ENCODE measurements around the gene CHCHD3.
A peak's percentile ranks its signal among the peaks of the same experiment; 100 is the strongest.

Gene CHCHD3

DNA sequence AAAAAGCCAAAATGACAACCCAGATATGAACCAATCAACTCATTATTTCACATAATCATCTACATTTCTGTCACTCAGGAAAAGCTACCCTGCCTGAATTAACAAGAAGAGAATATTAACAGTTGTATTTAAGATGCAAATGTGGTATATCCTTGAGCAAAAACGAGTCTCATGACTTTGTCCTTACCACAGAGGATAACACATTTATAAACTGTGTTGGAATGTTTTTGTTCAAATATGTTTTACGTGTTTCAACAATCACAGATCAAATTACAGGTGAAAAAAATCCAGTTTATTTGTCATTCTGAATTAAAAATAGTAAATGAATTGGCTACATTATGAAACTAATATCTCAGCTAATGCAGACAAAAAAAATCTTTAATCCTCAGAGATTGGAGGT is 34.6 kb downstream of the CHCHD3 start (continued):
- TF ChIP-seq ZNF2 (tag by site-specific recombination; IDR thresholded peaks at IDR 0.05) (no peak), ZNF292 (tag by site-specific recombination; IDR thresholded peaks at IDR 0.05; ENCODE audit: borderline replicate concordance, low read depth) (no peak)

DNA sequence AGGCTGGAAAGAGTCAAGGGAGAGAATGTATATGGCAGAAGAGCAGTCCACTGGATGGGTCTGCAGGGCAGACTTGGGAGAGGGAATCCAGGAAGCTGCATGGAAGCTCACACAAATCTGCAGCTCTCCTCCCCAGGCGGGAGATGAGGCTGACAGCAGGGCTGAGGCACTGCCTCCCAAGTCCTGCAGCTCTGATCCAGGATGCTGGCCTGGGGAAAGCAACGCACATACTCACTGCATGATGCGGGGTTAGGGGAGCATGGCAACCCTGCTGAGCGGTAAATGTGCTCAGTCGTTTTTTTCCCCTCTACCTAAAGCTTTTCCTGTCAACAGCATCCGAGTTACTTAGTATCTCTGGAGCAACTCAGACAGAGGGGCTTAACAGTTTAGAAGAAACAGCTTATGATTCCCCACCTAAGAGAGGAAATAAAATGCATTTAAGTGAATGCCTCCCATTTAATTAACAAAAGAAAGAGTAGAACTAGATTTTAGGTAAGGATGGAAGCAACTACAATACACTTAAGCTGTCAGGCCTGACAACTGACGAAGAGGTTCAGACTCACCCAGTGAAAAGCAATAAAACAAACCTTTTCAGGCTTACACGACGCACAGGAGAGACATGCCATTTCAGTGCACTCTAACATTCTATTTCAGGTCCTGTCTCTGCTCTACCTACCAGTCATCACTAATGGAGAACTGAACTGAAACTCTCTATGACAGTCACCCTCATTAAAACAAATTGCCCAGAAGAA is 37.0 kb downstream of the CHCHD3 start:
- Histone ChIP-seq H3K4me1 (ENCODE audit: control insufficient read depth, insufficient read depth, low read length) (0 out of 2 replicates have a peak, but pooled peaks cover 4% of the 10 kb centered on the region), H3K27ac (ENCODE audit: extremely low read depth, low read depth, low read length) (no peak overlapping the region), H3K9me3 (ENCODE audit: control insufficient read depth, insufficient read depth, low read depth, low read length) (no peaks in the 10 kb centered on the region), H3K4me3 (ENCODE audit: low read depth, low read length) (no peak overlapping the region), H3K36me3 (ENCODE audit: control insufficient read depth in 2 of 2, insufficient read depth in 1 of 2, low read length in 2 of 2) (peaks cover 0 to 3% of the 10 kb centered on the region in 2 experiments; a peak in 1 of 3 replicates)
- ChIA-PET CTCF (interaction anchor here (0.6 kb wide), 1 partner anchor 49 kb away, joined by 3 read pairs; no protein-coding TSS in a partner anchor), POLR2A (interaction anchor here (0.5 kb wide), 1 partner anchor 773 kb away, joined by 4 read pairs; no protein-coding TSS in a partner anchor)
- TF ChIP-seq ZNF660 (tag by site-specific recombination; IDR thresholded peaks at IDR 0.05), result no peak
- 0 out of 2 replicates have a peak, but pooled peaks have one; percentile 42 for TF ChIP-seq ZBTB17 (tag by site-specific recombination; IDR thresholded peaks at IDR 0.05)
- no peak for TF ChIP-seq ZEB2 (tag by site-specific recombination; IDR thresholded peaks at IDR 0.05)
- TF ChIP-seq, protein P1, sequence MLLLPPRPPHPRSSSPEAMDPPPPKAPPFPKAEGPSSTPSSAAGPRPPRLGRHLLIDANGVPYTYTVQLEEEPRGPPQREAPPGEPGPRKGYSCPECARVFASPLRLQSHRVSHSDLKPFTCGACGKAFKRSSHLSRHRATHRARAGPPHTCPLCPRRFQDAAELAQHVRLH (tag by site-specific recombination; IDR thresholded peaks at IDR 0.05), result no peak
- peak; percentile 59 for TF ChIP-seq ZIC2 (tag by site-specific recombination; IDR thresholded peaks at IDR 0.05)
- TF ChIP-seq ZNF23 (tag by site-specific recombination; IDR thresholded peaks at IDR 0.05; ENCODE audit: borderline replicate concordance), result no peak

DNA sequence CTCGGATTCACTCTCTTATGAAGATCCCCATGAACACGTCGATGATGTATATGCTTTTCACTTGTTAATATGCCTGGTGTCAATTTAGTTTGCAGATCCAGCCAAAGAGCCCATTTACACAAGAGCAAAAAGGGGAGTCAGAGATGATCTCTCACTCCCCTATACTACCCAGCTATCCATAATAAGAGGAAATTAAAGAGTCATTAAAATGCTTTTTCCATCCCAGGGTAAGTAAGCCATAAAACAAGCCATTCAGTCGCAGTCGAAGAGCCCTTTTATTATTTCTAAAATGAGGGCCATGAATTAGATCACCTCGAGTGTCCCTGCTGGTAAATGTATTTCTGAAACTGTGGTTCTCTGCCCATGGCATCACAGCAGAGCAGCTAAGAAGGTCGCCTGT is 41.2 kb downstream of the CHCHD3 start:
- POLR2A ChIA-PET, result no interaction called here
- CTCF ChIA-PET, result no interaction called here
- Histone ChIP-seq H3K4me1 (ENCODE audit: control insufficient read depth, insufficient read depth, low read length) (0 out of 2 replicates have a peak, but pooled peaks cover 4% of the 10 kb centered on the region), H3K9me3 (ENCODE audit: control insufficient read depth, insufficient read depth, low read depth, low read length) (no peaks in the 10 kb centered on the region), H3K4me3 (ENCODE audit: low read depth, low read length) (no peak overlapping the region), H3K27ac (ENCODE audit: extremely low read depth, low read depth, low read length) (no peak overlapping the region), H3K36me3 (ENCODE audit: control insufficient read depth in 2 of 2, insufficient read depth in 1 of 2, low read length in 2 of 2) (no peaks in the 10 kb centered on the region)
- TF ChIP-seq ZNF558 (tag by site-specific recombination; IDR thresholded peaks at IDR 0.05) (no peak), ZFP69B (tag by site-specific recombination; IDR thresholded peaks at IDR 0.05) (no peak), ZNF112 (tag by site-specific recombination; IDR thresholded peaks at IDR 0.05) (no peak), SCRT2 (tag by site-specific recombination; IDR thresholded peaks at IDR 0.05) (no peak), ZNF596 (tag by site-specific recombination; IDR thresholded peaks at IDR 0.05) (no peak), ZNF623 (tag by site-specific recombination; IDR thresholded peaks at IDR 0.05) (no peak), ZNF394 (tag by site-specific recombination; IDR thresholded peaks at IDR 0.05; ENCODE audit: borderline replicate concordance) (no peak), MYNN (tag by site-specific recombination; IDR thresholded peaks at IDR 0.05; ENCODE audit: borderline replicate concordance) (no peak), MZF1 (tag by site-specific recombination; IDR thresholded peaks at IDR 0.05; ENCODE audit: borderline replicate concordance) (peak; percentile 74; the same call in 1 of the 2 replicates), ZNF510 (tag by site-specific recombination; IDR thresholded peaks at IDR 0.05; ENCODE audit: insufficient replicate concordance) (no peak), ZFP3 (tag by site-specific recombination; IDR thresholded peaks at IDR 0.05; ENCODE audit: low read depth) (no peak), YY2 (tag by site-specific recombination; IDR thresholded peaks at IDR 0.05) (no peak), HOXA7 (CRISPR knock-in tag; IDR thresholded peaks at IDR 0.05; ENCODE audit: borderline replicate concordance) (no peak), ZNF174 (tag by site-specific recombination; IDR thresholded peaks at IDR 0.05) (no peak)
- TF ChIP-seq, protein P2, sequence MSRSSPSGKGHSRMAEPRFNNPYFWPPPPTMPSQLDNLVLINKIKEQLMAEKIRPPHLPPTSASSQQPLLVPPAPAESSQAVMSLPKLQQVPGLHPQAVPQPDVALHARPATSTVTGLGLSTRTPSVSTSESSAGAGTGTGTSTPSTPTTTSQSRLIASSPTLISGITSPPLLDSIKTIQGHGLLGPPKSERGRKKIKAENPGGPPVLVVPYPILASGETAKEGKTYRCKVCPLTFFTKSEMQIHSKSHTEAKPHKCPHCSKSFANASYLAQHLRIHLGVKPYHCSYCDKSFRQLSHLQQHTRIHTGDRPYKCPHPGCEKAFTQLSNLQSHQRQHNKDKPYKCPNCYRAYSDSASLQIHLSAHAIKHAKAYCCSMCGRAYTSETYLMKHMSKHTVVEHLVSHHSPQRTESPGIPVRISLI (tag by site-specific recombination; IDR thresholded peaks at IDR 0.05), result no peak
- TF ChIP-seq, protein P3, sequence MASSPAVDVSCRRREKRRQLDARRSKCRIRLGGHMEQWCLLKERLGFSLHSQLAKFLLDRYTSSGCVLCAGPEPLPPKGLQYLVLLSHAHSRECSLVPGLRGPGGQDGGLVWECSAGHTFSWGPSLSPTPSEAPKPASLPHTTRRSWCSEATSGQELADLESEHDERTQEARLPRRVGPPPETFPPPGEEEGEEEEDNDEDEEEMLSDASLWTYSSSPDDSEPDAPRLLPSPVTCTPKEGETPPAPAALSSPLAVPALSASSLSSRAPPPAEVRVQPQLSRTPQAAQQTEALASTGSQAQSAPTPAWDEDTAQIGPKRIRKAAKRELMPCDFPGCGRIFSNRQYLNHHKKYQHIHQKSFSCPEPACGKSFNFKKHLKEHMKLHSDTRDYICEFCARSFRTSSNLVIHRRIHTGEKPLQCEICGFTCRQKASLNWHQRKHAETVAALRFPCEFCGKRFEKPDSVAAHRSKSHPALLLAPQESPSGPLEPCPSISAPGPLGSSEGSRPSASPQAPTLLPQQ (tag by site-specific recombination; IDR thresholded peaks at IDR 0.05), result 0 out of 2 replicates have a peak, but pooled peaks have one; percentile 11
- TF ChIP-seq, protein P4, sequence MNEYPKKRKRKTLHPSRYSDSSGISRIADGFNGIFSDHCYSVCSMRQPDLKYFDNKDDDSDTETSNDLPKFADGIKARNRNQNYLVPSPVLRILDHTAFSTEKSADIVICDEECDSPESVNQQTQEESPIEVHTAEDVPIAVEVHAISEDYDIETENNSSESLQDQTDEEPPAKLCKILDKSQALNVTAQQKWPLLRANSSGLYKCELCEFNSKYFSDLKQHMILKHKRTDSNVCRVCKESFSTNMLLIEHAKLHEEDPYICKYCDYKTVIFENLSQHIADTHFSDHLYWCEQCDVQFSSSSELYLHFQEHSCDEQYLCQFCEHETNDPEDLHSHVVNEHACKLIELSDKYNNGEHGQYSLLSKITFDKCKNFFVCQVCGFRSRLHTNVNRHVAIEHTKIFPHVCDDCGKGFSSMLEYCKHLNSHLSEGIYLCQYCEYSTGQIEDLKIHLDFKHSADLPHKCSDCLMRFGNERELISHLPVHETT (tag by site-specific recombination; IDR thresholded peaks at IDR 0.05), result no peak
- TF ChIP-seq, protein P5, sequence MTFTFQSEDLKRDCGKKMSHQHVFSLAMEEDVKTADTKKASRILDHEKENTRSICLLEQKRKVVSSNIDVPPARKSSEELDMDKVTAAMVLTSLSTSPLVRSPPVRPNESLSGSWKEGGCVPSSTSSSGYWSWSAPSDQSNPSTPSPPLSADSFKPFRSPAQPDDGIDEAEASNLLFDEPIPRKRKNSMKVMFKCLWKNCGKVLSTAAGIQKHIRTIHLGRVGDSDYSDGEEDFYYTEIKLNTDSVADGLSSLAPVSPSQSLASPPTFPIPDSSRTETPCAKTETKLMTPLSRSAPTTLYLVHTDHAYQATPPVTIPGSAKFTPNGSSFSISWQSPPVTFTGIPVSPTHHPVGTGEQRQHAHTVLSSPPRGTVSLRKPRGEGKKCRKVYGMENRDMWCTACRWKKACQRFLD (tag by site-specific recombination; IDR thresholded peaks at IDR 0.05), result no peak
